H7 (cell line): ENCODE results near the gene PATE2. TPM values are rescaled to one million over a fixed set of nuclear protein-coding genes. Genes with fewer than 3 reads are reported as not detected.

Source experiments
- DNase-seq: peaks from one replicate; pipeline ENCODE4 v3.0.0; 2012
- H3K27me3 ChIP-seq: 2 replicates; pipeline ENCODE4 v1.6.0; 2011; ENCODE audit warnings: mild to moderate bottlenecking, low read length; ENCODE audit not compliant: control insufficient read depth, insufficient read depth
- H3K36me3 ChIP-seq: replicated peaks from 2 replicates; pipeline ENCODE4 v1.5.1; 2011; ENCODE audit warnings: low read length; ENCODE audit not compliant: control insufficient read depth, insufficient read depth
- H3K4me3 ChIP-seq: 2 replicates; pipeline ENCODE4 v1.5.1; 2011; ENCODE audit warnings: low read depth, mild to moderate bottlenecking, control low read depth, low read length, moderate library complexity; ENCODE audit not compliant: insufficient read depth
- total RNA-seq: library from RNA; depleted of rRNA; stranded (reverse); fragments of >200 nt; shearing (Covaris generic); gene quantifications from 2 replicates; pipeline ENCODE4 v1.2.3, GENCODE V29; 2014; rRNA removed

Gene PATE2
- total RNA-seq, 1 experiment from 2014 or later: not detected

- Histone ChIP-seq H3K36me3 (no peaks in the 10 kb centered on the region), H3K4me3 (no peak overlapping the region), H3K27me3 (no peaks in the 10 kb centered on the region)
- DNase-seq: no peak
These were observed 16.2 kb downstream of the PATE2 start for GRCh38 chr11:125762445-125762844.

DNA sequence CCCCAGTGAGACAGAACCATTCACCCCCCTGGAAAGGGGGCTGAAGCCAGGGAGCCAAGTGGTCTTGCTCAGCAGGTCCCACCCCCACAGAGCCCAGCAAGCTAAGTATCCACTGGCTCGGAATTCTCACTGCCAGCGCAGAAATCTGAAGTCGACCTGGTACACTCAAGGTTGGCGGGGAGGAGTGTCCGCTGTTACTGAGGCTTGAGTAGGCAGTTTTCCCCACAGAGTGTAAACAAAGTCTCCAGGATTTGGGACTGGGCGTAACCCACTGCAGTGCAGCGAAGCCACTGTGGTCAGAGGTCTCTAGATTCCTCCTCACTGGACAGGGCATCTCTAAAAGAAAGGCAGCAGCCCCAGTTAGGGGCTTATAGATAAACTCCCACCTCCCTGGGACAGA lies 22.6 kb downstream of the PATE2 start:
- H3K27me3 ChIP-seq: no peaks in the 10 kb centered on the region
- DNase-seq: no peak
- no peaks in the 10 kb centered on the region for H3K36me3 ChIP-seq
- no peak overlapping the region for H3K4me3 ChIP-seq

DNA sequence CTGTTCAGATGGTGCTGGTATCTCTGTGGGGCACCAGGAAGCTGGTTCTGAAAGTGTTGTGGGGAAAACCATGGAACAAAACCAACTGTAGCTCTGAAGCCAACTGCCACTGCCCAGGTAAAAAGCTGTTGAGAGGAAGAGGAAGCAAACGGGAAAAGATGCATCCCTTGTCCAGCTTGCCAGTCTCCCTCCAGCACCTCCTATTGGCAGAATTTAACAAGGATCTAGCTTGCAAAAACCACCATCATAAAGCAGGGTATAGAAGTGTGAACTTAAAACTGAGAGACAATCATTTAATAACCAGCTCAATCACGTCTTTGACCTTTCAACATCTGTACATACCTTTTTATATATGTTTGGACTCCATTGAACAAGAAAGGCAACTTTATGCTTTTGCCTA lies 28.0 kb downstream of the PATE2 start:
- no peak for DNase-seq
- Histone ChIP-seq H3K4me3 (no peak overlapping the region), H3K36me3 (no peaks in the 10 kb centered on the region), H3K27me3 (no peaks in the 10 kb centered on the region; the same call in 1 of the 2 replicates)

DNA sequence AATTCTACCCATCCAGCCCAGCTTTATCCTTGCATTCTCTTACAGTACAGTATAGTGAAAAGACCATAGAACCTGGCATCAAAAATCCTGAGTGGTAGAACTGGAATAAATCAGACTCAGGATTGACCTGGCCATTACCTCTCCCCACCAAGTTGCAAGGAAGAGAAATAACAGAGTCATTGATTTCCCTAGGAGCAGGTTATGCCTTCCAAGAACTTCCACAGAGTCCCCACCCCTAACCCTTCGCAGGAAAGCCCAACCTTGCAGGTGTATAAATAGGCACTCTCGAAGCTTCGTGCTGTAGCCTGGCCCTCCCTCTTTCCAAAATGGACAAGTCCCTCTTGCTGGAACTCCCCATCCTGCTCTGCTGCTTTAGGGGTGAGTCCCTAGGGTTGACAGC lies 32.6 kb downstream of the PATE2 start, which contains the start of gene PATE1:
TSS of gene PATE1 (plus strand) at position 301 of the 400 bp plus-strand sequence. CDS start at position 327, 26 bp downstream.
- H3K36me3 ChIP-seq: no peaks in the 10 kb centered on the region
- no peak within 1 kb of the TSS for H3K4me3 ChIP-seq
- no peak for DNase-seq
- no peaks in the 10 kb centered on the region; the same call in 1 of the 2 replicates for H3K27me3 ChIP-seq

- no peaks in the 10 kb centered on the region for H3K36me3 ChIP-seq
- no peak for DNase-seq
- H3K4me3 ChIP-seq: no peak overlapping the region
- no peaks in the 10 kb centered on the region; the same call in 1 of the 2 replicates for H3K27me3 ChIP-seq
These were observed 34.9 kb downstream of the PATE2 start for GRCh38 chr11:125743681-125744080.

DNA sequence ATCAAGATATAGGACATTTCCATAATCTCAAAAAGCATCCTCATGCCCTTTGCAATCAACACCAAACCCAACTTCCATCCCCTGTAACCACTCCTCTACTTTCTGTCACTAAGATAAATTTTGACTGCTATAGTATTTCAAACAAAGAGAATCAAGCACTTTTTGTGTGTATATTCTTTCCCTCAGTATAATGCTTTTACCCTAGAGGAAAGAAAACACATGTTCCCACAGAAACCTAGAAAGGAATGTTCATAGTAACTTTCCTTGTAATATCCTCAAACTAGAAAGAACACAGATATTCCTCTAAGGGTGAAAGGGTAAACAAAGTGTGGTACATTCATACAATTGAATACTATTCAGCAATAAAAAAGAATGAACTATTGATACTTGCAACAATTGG lies 38.0 kb downstream of the PATE2 start:
- Histone ChIP-seq H3K4me3 (no peak overlapping the region), H3K27me3 (no peaks in the 10 kb centered on the region; the same call in 1 of the 2 replicates), H3K36me3 (no peaks in the 10 kb centered on the region)
- DNase-seq: no peak

DNA sequence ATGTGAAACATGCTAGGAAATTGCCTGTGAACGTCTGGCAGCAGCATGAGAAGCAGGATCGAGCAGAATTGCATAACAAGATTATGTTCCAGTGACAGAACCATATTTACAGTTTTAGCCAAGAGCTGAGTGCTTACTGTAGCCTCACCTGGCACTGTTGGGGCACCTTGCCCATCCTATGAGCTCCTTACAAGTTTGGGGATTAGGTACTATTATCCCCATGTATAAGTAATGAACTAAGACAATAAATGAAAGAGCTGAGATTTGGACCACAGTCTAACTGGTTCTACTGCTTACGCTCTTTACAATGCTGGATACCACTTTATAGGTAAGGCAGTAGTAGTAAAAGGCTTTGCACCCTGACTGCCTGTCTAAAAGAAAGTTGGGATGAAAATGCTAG lies 49.7 kb downstream of the PATE2 start:
- DNase-seq: no peak
- Histone ChIP-seq H3K36me3 (no peaks in the 10 kb centered on the region), H3K4me3 (no peak overlapping the region), H3K27me3 (no peaks in the 10 kb centered on the region)

Other genes with a start within 250 kb of the PATE2 start
- gene EI24, start 209.4 kb downstream of the PATE2 start, total RNA-seq: 87.9 and 113 TPM in 2 replicates
- 143 and 184 TPM in 2 replicates for gene STT3A, start 186.0 kb downstream of the PATE2 start, total RNA-seq
- gene CHEK1, start 153.7 kb downstream of the PATE2 start, total RNA-seq: 85.7 and 112 TPM in 2 replicates
- gene ACRV1, start 98.0 kb downstream of the PATE2 start, total RNA-seq: not detected in 2 replicates
- not detected in 2 replicates for gene PATE1, start 32.5 kb downstream of the PATE2 start, total RNA-seq
- gene PATE3, start 9.3 kb upstream of the PATE2 start, total RNA-seq: not detected in 2 replicates
- not detected in 2 replicates for gene PATE4, start 54.5 kb upstream of the PATE2 start, total RNA-seq
- 7.9 and 11.5 TPM in 2 replicates for gene HYLS1, start 108.8 kb upstream of the PATE2 start, total RNA-seq
- gene PUS3, start 124.4 kb upstream of the PATE2 start, total RNA-seq: 12.7 and 19.0 TPM in 2 replicates
- 6.7 and 8.5 TPM in 2 replicates for gene DDX25, start 125.7 kb upstream of the PATE2 start, total RNA-seq
- not detected in 2 replicates for gene VSIG10L2, start 167.2 kb upstream of the PATE2 start, total RNA-seq